T-helper 2 cell (primary cell): ENCODE measurements around the gene TNMD.

Experiments used
- DNase-seq, 5 experiments: peaks; one replicate each; pipeline versions ENCODE4 v3.0.0 to v3.0.0-alpha.2; 2012 to 2022

TNMD gene

DNA sequence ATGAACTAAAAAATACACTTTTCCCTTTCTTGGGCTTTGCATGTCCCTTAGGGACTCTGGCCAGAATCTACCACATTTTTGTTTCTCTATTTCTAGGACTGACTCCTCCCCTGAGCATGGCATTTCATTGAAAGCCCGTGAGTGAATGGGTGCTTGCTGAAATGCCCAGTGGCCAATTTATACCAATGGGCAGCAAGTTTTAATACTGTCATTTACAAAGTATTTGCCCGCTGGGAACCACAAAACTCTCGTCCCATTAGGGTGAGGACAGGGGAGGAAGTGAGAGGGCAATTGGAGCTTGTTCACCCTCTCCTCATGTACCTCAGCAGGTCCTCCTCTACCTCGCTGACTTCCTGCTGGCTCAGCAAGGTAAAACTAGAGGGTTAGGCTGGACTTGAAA is 60.4 kb downstream of the TNMD start:
- no peak for DNase-seq

DNA sequence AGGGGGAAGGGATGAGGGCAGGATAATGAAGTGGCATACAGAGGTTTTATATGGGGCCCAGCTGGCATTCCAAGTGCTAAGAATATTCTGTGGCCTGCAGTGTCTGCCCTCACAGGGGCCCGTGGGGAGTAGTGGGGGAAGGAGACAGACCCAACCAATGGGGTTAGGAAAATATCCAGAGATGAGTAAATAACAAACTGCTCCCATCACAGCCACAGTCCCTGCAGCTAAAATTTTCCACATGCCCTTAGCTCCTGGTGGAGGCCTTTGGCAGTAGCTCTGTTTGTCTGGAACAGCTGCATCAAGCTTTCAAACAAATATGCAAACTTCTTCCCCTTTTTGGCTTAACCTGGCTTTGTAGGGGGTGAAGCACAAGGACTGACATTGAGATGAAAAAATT is 62.4 kb downstream of the TNMD start:
- no peak for DNase-seq

DNA sequence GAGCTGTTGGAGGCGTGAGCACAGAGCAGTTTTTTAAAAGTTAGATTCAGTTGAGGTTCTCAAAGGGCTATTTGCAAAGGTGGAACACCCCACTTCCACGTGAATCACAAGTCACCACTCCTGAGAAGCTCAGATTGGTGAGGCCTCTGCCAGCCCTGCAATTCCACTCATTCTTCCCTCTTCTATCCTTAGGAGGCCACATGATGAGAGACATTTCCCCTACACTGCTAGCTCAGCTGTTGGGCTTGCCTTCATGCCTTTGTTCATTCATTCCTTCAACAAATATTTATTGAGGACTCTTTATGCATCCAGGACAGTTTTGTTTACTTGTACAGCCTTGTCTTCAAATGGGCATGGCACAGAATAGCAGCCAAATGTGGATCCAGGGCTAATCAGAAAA is 63.0 kb downstream of the TNMD start:
- no peak for DNase-seq

DNA sequence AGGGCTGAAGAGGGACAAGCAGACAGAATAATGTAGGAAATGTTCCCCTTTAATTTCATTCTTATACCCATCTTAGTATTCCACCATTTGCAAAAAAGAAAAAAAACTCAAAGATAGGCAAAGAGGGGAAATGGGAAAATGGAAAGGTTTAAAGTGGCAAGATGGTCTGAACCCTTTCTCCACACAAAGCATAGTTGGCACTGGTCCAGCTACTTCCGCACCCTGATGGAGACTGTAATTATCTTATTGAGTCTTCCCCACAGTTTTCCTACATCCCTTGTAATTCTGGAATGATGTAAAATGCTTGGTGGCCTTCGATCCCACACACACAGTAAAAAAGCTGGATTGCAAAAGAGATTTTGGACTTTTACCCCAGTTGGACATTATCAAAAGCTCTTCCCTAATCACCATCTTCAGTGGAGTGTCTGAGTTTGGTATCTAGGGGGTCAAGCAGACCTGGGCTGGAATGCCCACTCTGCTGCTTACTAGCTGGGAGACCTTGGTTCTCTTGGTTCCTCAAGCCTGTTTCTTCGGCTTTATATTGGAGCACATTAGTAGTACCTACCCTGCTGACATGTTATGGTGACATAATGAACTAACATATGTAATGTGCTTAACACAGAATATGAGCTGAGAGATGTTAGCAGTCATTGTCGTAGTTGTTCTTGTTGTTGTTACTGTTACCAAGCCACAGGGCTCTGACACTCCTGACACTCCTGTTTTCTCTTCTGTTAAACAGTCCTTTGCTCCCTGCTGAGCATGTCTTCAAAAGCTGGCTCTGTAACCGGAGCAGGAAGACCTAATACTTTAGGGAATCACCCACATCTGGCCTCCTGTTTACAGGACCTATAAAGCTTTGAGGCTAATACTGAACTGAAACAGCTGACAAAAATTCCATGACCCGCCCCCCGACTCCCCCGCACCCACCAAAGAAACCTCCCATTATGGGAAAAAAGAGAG is 64.0 kb downstream of the TNMD start:
- DNase-seq: no peak
